GM23248 (cell line): ENCODE data around the gene ABR. TPM values are rescaled to one million over a fixed set of nuclear protein-coding genes. Genes with fewer than 3 reads are reported as not detected.

Source experiments
- DNase-seq: peaks from one replicate; pipeline ENCODE4 v3.0.0-alpha.2; 2015
- H2AFZ ChIP-seq: fragments of 200-600 bp; sonication (generic); 2 replicates; pipeline ENCODE4 v1.6.1; 2016; ENCODE audit warnings: antibody characterized with exemption
- H3F3A ChIP-seq: fragments of 200-600 bp; sonication (generic); 2 replicates; pipeline ENCODE4 v1.6.1; 2016; ENCODE audit warnings: mild to moderate bottlenecking, antibody characterized with exemption, mixed run types; ENCODE audit not compliant: insufficient read depth
- H3K27ac ChIP-seq: fragments of 200-600 bp; sonication (generic); 2 replicates; pipeline ENCODE4 v1.5.1; 2016; ENCODE audit warnings: mild to moderate bottlenecking
- H3K27me3 ChIP-seq: fragments of 200-600 bp; sonication (generic); replicated peaks from 2 replicates; pipeline ENCODE4 v1.6.1; 2016; ENCODE audit warnings: mild to moderate bottlenecking; ENCODE audit not compliant: insufficient read depth
- H3K36me3 ChIP-seq: fragments of 200-600 bp; sonication (generic); 2 replicates; pipeline ENCODE4 v1.6.1; 2016; ENCODE audit warnings: low read depth, mild to moderate bottlenecking
- H3K4me1 ChIP-seq: fragments of 200-600 bp; sonication (generic); 2 replicates; pipeline ENCODE4 v1.6.1; 2016; ENCODE audit warnings: mild to moderate bottlenecking; ENCODE audit not compliant: insufficient read depth
- H3K4me2 ChIP-seq: fragments of 200-600 bp; sonication (generic); one replicate; pipeline ENCODE4 v1.6.1; 2016; ENCODE audit warnings: mild to moderate bottlenecking; ENCODE audit not compliant: unreplicated experiment
- H3K4me3 ChIP-seq: fragments of 200-600 bp; sonication (generic); 2 replicates; pipeline ENCODE4 v1.5.1; 2016; ENCODE audit warnings: mild to moderate bottlenecking
- H3K79me2 ChIP-seq: fragments of 200-600 bp; sonication (generic); 2 replicates; pipeline ENCODE4 v1.6.1; 2016; ENCODE audit warnings: mild to moderate bottlenecking; ENCODE audit not compliant: insufficient read depth
- H3K9ac ChIP-seq: fragments of 200-600 bp; sonication (generic); 2 replicates; pipeline ENCODE4 v1.6.1; 2016; ENCODE audit warnings: mild to moderate bottlenecking
- H3K9me2 ChIP-seq: fragments of 200-600 bp; sonication (generic); 2 replicates; pipeline ENCODE4 v1.6.1; 2016; ENCODE audit warnings: mixed run types, mild to moderate bottlenecking, moderate library complexity; ENCODE audit not compliant: insufficient read depth
- H3K9me3 ChIP-seq: fragments of 200-600 bp; sonication (generic); one replicate; pipeline ENCODE4 v1.6.1; 2017; ENCODE audit warnings: low read depth
- H4K20me1 ChIP-seq: fragments of 200-600 bp; sonication (generic); 2 replicates; pipeline ENCODE4 v1.6.0; 2016; ENCODE audit not compliant: insufficient read depth
- EZH2 ChIP-seq: fragments of 200-600 bp; sonication (generic); IDR thresholded peaks from 2 replicates; pipeline ENCODE4 v1.6.1; 2018; ENCODE audit warnings: antibody characterized with exemption, mild to moderate bottlenecking; ENCODE audit not compliant: insufficient read depth, poor library complexity, severe bottlenecking
- EZH2phosphoT487 ChIP-seq: fragments of 200-600 bp; sonication (generic); IDR thresholded peaks from 2 replicates; pipeline ENCODE4 v1.6.1; 2018; ENCODE audit warnings: antibody characterized with exemption, moderate library complexity, mild to moderate bottlenecking, low read depth; ENCODE audit not compliant: insufficient read depth
- WGBS, 2 experiments: methylation state at CpG; one replicate each; pipeline ENCODE4 v1.1.6; 2015 to 2017; ENCODE audit warnings: low lambda C conversion rate in 2 of 2, low coverage in 1 of 2; ENCODE audit errors: missing lambda C conversion rate in 2 of 2; 5-methylcytosine and 5-hydroxymethylcytosine counted together
- in situ Hi-C: fragments of 300-500 bp; cut with MboI; formaldehyde crosslinking; loops from 2 replicates; pipeline ENCODE4 v1.15.0; 2020
- polyA plus RNA-seq: library from polyadenylated mRNA; unstranded; fragments of >200 nt; fragmentation: Nextera tagmentation; extraction: Ambion mirVana; gene quantifications from 2 replicates; pipeline ENCODE4 v1.2.1, GENCODE V29; 2016
- total RNA-seq: library from RNA; depleted of rRNA; stranded (reverse); fragments of >200 nt; shearing (Covaris generic); gene quantifications from 2 replicates; pipeline ENCODE4 v1.2.3, GENCODE V29; 2014

The ABR gene
- total and polyA plus RNA-seq, 2 experiments from 2014 or later: 24.4 to 38.2 TPM

DNA sequence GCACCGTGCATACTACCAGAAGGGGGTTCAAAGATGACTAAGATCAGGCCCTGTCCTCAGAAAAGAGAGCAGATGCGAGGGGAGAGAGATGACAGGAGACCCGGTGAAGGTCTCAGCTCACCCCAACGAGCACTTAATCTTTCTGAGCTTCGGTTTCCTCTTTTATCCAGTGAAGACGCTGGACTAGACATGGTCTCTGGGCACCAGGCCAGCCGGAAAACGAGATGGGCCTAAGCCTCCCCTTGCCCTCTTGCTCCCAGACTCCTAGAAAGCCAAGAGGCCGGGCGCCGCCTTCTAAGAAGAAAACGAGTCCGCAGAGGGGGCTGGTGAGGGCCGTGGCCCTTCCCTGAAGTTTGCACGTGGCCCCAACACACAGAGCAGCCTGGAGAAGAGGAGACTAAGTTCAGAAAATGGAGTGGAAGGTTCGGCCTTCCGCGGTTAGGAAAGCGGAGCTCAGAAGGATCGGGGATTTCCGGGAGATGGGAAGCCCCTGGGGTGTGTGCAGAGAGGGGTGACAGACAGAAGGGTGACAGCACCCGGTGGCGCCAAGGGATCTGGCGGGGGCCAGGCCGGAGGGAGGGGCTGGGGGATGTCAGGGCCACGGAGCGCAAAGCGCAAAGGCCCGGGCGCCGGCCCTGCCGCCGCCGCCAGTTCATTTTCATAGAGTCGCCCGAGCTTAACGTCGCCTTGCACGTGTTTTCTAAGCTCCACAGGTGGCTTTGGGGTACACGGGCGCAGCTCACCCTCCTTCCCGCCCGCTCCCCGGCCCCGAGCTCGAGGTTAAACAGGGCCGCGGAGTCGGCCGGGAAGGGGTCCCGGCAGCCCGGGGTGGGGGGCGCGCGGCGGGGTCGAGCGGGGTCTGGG lies 48.4 kb upstream of the ABR start:
- in situ Hi-C loops: no loop called here
- peaks cover 13% of the 10 kb centered on the region for H3K27me3 ChIP-seq
- peak overlapping the region; percentile 41; the same call in 1 of the 2 replicates for H3K4me3 ChIP-seq
- H2AFZ ChIP-seq: peak overlapping the region; percentile 67; the same call in 1 of the 2 replicates
- no peaks in the 10 kb centered on the region for H3K9me2 ChIP-seq
- no peaks in the 10 kb centered on the region for H4K20me1 ChIP-seq
- peak overlapping the region; percentile 44 for H3K4me2 ChIP-seq
- no peaks in the 10 kb centered on the region for H3K36me3 ChIP-seq
- H3K9me3 ChIP-seq: no peaks in the 10 kb centered on the region
- no peaks in the 10 kb centered on the region for H3K79me2 ChIP-seq
- TF ChIP-seq EZH2: peak; percentile 76
- peak; percentile 55; the same call in 1 of the 2 replicates for TF ChIP-seq EZH2phosphoT487
- H3K27ac ChIP-seq: no peak overlapping the region
- peak; percentile 38 for DNase-seq
- H3K9ac ChIP-seq: no peak overlapping the region; the same call in 1 of the 2 replicates
- H3K4me1 ChIP-seq: peaks cover 19% of the 10 kb centered on the region
- peaks cover 11% of the 10 kb centered on the region for H3F3A ChIP-seq
- WGBS, 2 experiments: 8 to 9% methylated on average over 35 to 40 of the region's 58 CpGs

DNA sequence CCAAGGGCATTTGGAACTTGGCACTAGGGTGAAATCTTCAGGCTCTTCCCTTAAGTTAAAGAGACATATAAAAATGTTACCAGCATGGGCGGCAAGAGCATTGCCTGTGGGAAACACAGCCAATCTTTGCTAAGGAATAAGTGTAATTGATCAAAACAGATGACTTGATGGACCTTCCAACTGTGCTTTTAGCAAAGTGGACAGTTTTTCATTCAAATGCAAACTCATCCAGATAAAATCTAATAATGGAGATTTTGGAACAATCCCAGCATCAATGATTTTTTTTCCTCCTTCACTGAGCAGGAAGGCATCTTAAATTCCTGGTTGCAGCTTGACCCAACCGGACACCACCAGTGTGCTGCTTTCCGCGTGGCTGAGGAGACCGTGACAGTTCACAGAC lies 47.6 kb upstream of the ABR start:
- no peak overlapping the region for H3K27ac ChIP-seq
- no peak overlapping the region for H3K4me2 ChIP-seq
- H3K79me2 ChIP-seq: no peaks in the 10 kb centered on the region
- in situ Hi-C loops: no loop called here
- no peaks in the 10 kb centered on the region for H3K9me2 ChIP-seq
- H3K27me3 ChIP-seq: peaks cover 13% of the 10 kb centered on the region
- no peaks in the 10 kb centered on the region for H3K9me3 ChIP-seq
- H2AFZ ChIP-seq: no peak overlapping the region
- H3K4me1 ChIP-seq: peaks cover 13% of the 10 kb centered on the region
- TF ChIP-seq EZH2: no peak
- no peak for TF ChIP-seq EZH2phosphoT487
- no peak overlapping the region for H3K9ac ChIP-seq
- 82 to 88% methylated on average over 5 of the region's 5 CpGs for WGBS, 2 experiments
- H4K20me1 ChIP-seq: no peaks in the 10 kb centered on the region
- peaks cover 8% of the 10 kb centered on the region for H3F3A ChIP-seq
- no peak overlapping the region for H3K4me3 ChIP-seq
- no peaks in the 10 kb centered on the region for H3K36me3 ChIP-seq
- DNase-seq: no peak

DNA sequence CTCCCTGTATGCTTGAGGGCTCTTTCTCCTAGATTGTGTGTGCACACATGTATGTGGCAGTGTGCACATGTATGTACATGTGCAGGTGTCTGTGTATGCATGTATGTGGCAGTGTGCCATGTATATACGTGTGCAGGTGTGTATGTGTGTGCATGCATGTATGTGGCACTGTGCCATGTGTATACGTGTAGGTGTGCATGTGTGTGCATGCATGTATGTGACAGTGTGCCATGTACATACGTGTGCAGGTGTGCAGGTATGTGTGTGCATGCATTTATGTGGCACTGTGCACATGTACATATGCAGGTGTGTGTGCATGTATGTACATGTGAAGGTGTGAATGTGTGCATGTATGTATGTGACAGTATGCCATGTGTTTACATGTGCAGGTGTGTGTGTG lies 46.5 kb upstream of the ABR start:
- H3K27me3 ChIP-seq: peaks cover 20% of the 10 kb centered on the region
- H3K4me2 ChIP-seq: no peak overlapping the region
- TF ChIP-seq EZH2phosphoT487 (no peak), EZH2 (no peak)
- no peak for DNase-seq
- in situ Hi-C loops: no loop called here
- no peaks in the 10 kb centered on the region for H3K36me3 ChIP-seq
- no peak overlapping the region for H3K27ac ChIP-seq
- H3K4me3 ChIP-seq: no peak overlapping the region
- peaks cover 3% of the 10 kb centered on the region; the same call in 1 of the 2 replicates for H3K4me1 ChIP-seq
- no peak overlapping the region for H2AFZ ChIP-seq
- no peaks in the 10 kb centered on the region for H3K9me3 ChIP-seq
- H3K9me2 ChIP-seq: no peaks in the 10 kb centered on the region
- no peaks in the 10 kb centered on the region for H3F3A ChIP-seq
- H3K9ac ChIP-seq: no peak overlapping the region
- H3K79me2 ChIP-seq: no peaks in the 10 kb centered on the region
- WGBS, 2 experiments: 50 to 66% methylated on average over 3 of the region's 3 CpGs
- no peaks in the 10 kb centered on the region for H4K20me1 ChIP-seq

DNA sequence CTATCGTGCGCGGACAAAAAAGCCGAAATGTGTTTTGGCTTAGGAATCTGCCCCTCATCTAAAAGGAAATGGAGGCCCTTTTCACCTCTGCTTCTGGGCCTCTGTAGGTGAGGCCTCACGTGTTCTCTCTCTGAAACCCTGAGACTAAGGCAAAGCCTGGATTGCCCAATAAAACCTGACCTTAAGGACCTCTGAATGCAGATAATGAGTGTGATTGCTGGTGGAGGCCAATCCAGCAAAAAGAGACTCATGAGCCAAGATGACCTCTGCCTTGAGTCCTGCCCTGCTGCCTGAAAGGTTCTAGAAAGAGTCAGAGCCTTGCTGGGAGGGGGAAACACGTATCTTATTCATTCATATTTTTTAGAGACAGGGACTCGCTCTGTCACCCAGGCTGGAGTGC lies 44.5 kb upstream of the ABR start:
- no peaks in the 10 kb centered on the region for H3K9me3 ChIP-seq
- H3K36me3 ChIP-seq: no peaks in the 10 kb centered on the region
- H3K4me3 ChIP-seq: no peak overlapping the region
- no peak overlapping the region for H3K4me2 ChIP-seq
- no peaks in the 10 kb centered on the region for H3K79me2 ChIP-seq
- DNase-seq: no peak
- H4K20me1 ChIP-seq: no peaks in the 10 kb centered on the region
- no peak overlapping the region for H3K9ac ChIP-seq
- H3K27ac ChIP-seq: no peak overlapping the region
- peaks cover 24% of the 10 kb centered on the region for H3K27me3 ChIP-seq
- no peaks in the 10 kb centered on the region for H3K9me2 ChIP-seq
- no peak for TF ChIP-seq EZH2
- H3F3A ChIP-seq: no peaks in the 10 kb centered on the region
- 80 to 83% methylated on average over 7 of the region's 7 CpGs for WGBS, 2 experiments
- H3K4me1 ChIP-seq: no peaks in the 10 kb centered on the region
- H2AFZ ChIP-seq: no peak overlapping the region
- in situ Hi-C loops: no loop called here

GRCh38 chr17:1223662-1224061 lies 43.9 kb upstream of the ABR start:
- H3K4me3 ChIP-seq: no peak overlapping the region

More at GRCh38 chr17:1223662-1224061, 43.9 kb upstream of the ABR start:
- no peak for TF ChIP-seq EZH2
- TF ChIP-seq EZH2phosphoT487: no peak
- no peaks in the 10 kb centered on the region for H3K9me2 ChIP-seq
- H3K27me3 ChIP-seq: peaks cover 24% of the 10 kb centered on the region
- H3K79me2 ChIP-seq: no peaks in the 10 kb centered on the region
- no peak for DNase-seq
- H3K4me2 ChIP-seq: no peak overlapping the region
- no peaks in the 10 kb centered on the region for H3K36me3 ChIP-seq
- H2AFZ ChIP-seq: no peak overlapping the region
- no peaks in the 10 kb centered on the region for H3K9me3 ChIP-seq
- H3F3A ChIP-seq: no peaks in the 10 kb centered on the region
- no peaks in the 10 kb centered on the region for H4K20me1 ChIP-seq
- in situ Hi-C loops: no loop called here
- no peaks in the 10 kb centered on the region for H3K4me1 ChIP-seq
- no peak overlapping the region for H3K27ac ChIP-seq
- 61 to 67% methylated on average over 14 of the region's 14 CpGs for WGBS, 2 experiments
- no peak overlapping the region for H3K9ac ChIP-seq
